DMS153 (cell line): ENCODE data around the gene USB1.
A peak's percentile ranks its signal among the peaks of the same experiment; 100 is the strongest.

Experiments used
- DNase-seq: peaks from one replicate; lab custom pipeline; 2025; lab: John Stamatoyannopoulos, UW

Gene USB1

GRCh38 chr16:58019866-58020538 is 18.8 kb downstream of the USB1 start:
- no peak for DNase-seq

GRCh38 chr16:58020628-58021521 is 19.7 kb downstream of the USB1 start:
- no peak for DNase-seq

GRCh38 chr16:58021661-58022551 is 20.7 kb downstream of the USB1 start:
- no peak for DNase-seq

- peak; percentile 64 for DNase-seq
These were observed 21.6 kb downstream of the USB1 start for GRCh38 chr16:58022601-58023371.

GRCh38 chr16:58024486-58025350 is 23.5 kb downstream of the USB1 start:
- peak; percentile 81 for DNase-seq

- peak; percentile 92 for DNase-seq
These were observed 24.3 kb downstream of the USB1 start, which contains the start of gene MMP15 for GRCh38 chr16:58025351-58026138. TSS of gene MMP15 (plus strand) at chr16:58025754. CDS start at chr16:58026351, 597 bp downstream.

- peak; percentile 9 for DNase-seq
These were observed 25.0 kb downstream of the USB1 start for GRCh38 chr16:58026139-58026704.

GRCh38 chr16:58026705-58027160 is 25.5 kb downstream of the USB1 start:
- DNase-seq = no peak

- DNase-seq = peak; percentile 31
These were observed 26.1 kb downstream of the USB1 start for GRCh38 chr16:58027161-58027915.

- no peak for DNase-seq
These were observed 26.8 kb downstream of the USB1 start for GRCh38 chr16:58027916-58028455.

GRCh38 chr16:58028541-58029070 is 27.4 kb downstream of the USB1 start:
- no peak for DNase-seq

- no peak for DNase-seq
These were observed 28.2 kb downstream of the USB1 start for GRCh38 chr16:58029410-58029809.

GRCh38 chr16:58030136-58030840 is 29.1 kb downstream of the USB1 start:
- DNase-seq = no peak

GRCh38 chr16:58031016-58031800 is 30.0 kb downstream of the USB1 start:
- no peak for DNase-seq

GRCh38 chr16:58032710-58033293 is 31.6 kb downstream of the USB1 start:
- DNase-seq = no peak

GRCh38 chr16:58034128-58034685 is 33.0 kb downstream of the USB1 start:
- no peak for DNase-seq
